Measurements from ENCODE around the gene EML3.
"Not testable (repeated sequence)": the region's sequence is repeated elsewhere in the genome, so short reads cannot be mapped to it uniquely, and the experiment has no call there.

The EML3 gene

GRCh38 chr11:62567018-62567633, 45.4 kb downstream of the EML3 start:
- Histone ChIP-seq H4K20me1 (ENCODE audit: insufficient read depth, low read length) (no peaks in the 10 kb centered on the region), H3K27me3 (ENCODE audit: insufficient read depth, low read length) (no peaks in the 10 kb centered on the region), H3K27ac (ENCODE audit: low read depth, low read length, poor library complexity, severe bottlenecking) (peak overlapping the region; percentile 37), H3K9me2 (ENCODE audit: low read depth, low read length) (no peaks in the 10 kb centered on the region), H3K79me2 (ENCODE audit: insufficient read depth, low read length) (peaks cover 11% of the 10 kb centered on the region), H3K9me3 (ENCODE audit: low read length) (no peaks in the 10 kb centered on the region), H3K4me1 (ENCODE audit: insufficient read depth, low read length, severe bottlenecking) (peaks cover 16% of the 10 kb centered on the region), H3K9ac (ENCODE audit: low read length) (no peak overlapping the region), H3K36me3 (ENCODE audit: insufficient read depth, low read length) (peaks cover 96% of the 10 kb centered on the region), H3K4me3 (ENCODE audit: low read depth, low read length, poor library complexity, severe bottlenecking) (no peak overlapping the region), H3F3A (ENCODE audit: insufficient read depth, low read length) (no peaks in the 10 kb centered on the region), H2AFZ (ENCODE audit: low read length) (no peak overlapping the region), H3K4me2 (ENCODE audit: low read length) (no peak overlapping the region)
- TF ChIP-seq CTCF (IDR thresholded peaks at IDR 0.05; ENCODE audit: low read length) (no peak), EZH2 (IDR thresholded peaks at IDR 0.05; ENCODE audit: borderline replicate concordance, low read length) (no peak)

GRCh38 chr11:62566247-62566646, 46.3 kb downstream of the EML3 start:
- Histone ChIP-seq H3K27me3 (ENCODE audit: insufficient read depth, low read length) (no peaks in the 10 kb centered on the region), H3K9me2 (ENCODE audit: low read depth, low read length) (no peaks in the 10 kb centered on the region), H4K20me1 (ENCODE audit: insufficient read depth, low read length) (no peaks in the 10 kb centered on the region), H3K4me2 (ENCODE audit: low read length) (no peak overlapping the region), H3K4me1 (ENCODE audit: insufficient read depth, low read length, severe bottlenecking) (peaks cover 9% of the 10 kb centered on the region), H2AFZ (ENCODE audit: low read length) (no peak overlapping the region), H3K79me2 (ENCODE audit: insufficient read depth, low read length) (0 out of 2 replicates have a peak, but pooled peaks cover 4% of the 10 kb centered on the region), H3K9me3 (ENCODE audit: low read length) (no peaks in the 10 kb centered on the region), H3K4me3 (ENCODE audit: low read depth, low read length, poor library complexity, severe bottlenecking) (no peak overlapping the region), H3K9ac (ENCODE audit: low read length) (no peak overlapping the region), H3K27ac (ENCODE audit: low read depth, low read length, poor library complexity, severe bottlenecking) (peak overlapping the region; percentile 37), H3K36me3 (ENCODE audit: insufficient read depth, low read length) (peaks cover 94% of the 10 kb centered on the region), H3F3A (ENCODE audit: insufficient read depth, low read length) (no peaks in the 10 kb centered on the region)
- no peak for TF ChIP-seq CTCF (IDR thresholded peaks at IDR 0.05; ENCODE audit: low read length)
- TF ChIP-seq EZH2 (IDR thresholded peaks at IDR 0.05; ENCODE audit: borderline replicate concordance, low read length): no peak

GRCh38 chr11:62565100-62565802, 47.3 kb downstream of the EML3 start:
- no peaks in the 10 kb centered on the region for H3F3A ChIP-seq (ENCODE audit: insufficient read depth, low read length)
- no peak overlapping the region for H3K4me3 ChIP-seq (ENCODE audit: low read depth, low read length, poor library complexity, severe bottlenecking)
- H3K27me3 ChIP-seq (ENCODE audit: insufficient read depth, low read length): no peaks in the 10 kb centered on the region
- no peaks in the 10 kb centered on the region for H3K9me3 ChIP-seq (ENCODE audit: low read length)
- no peaks in the 10 kb centered on the region for H3K9me2 ChIP-seq (ENCODE audit: low read depth, low read length)
- H3K27ac ChIP-seq (ENCODE audit: low read depth, low read length, poor library complexity, severe bottlenecking): no peak overlapping the region
- no peak overlapping the region for H3K9ac ChIP-seq (ENCODE audit: low read length)
- H3K4me2 ChIP-seq (ENCODE audit: low read length): no peak overlapping the region
- peaks cover 94% of the 10 kb centered on the region for H3K36me3 ChIP-seq (ENCODE audit: insufficient read depth, low read length)
- 0 out of 2 replicates have a peak, but pooled peaks cover 4% of the 10 kb centered on the region for H3K79me2 ChIP-seq (ENCODE audit: insufficient read depth, low read length)
- no peaks in the 10 kb centered on the region for H4K20me1 ChIP-seq (ENCODE audit: insufficient read depth, low read length)
- no peak overlapping the region for H2AFZ ChIP-seq (ENCODE audit: low read length)
- peaks cover 9% of the 10 kb centered on the region for H3K4me1 ChIP-seq (ENCODE audit: insufficient read depth, low read length, severe bottlenecking)
- no peak for TF ChIP-seq CTCF (IDR thresholded peaks at IDR 0.05; ENCODE audit: low read length)
- no peak for TF ChIP-seq EZH2 (IDR thresholded peaks at IDR 0.05; ENCODE audit: borderline replicate concordance, low read length)

GRCh38 chr11:62561677-62562230, 50.8 kb downstream of the EML3 start:
- Histone ChIP-seq H3K36me3 (ENCODE audit: insufficient read depth, low read length) (peaks cover 94% of the 10 kb centered on the region), H3K4me1 (ENCODE audit: insufficient read depth, low read length, severe bottlenecking) (peaks cover 12% of the 10 kb centered on the region)
- H3F3A ChIP-seq (ENCODE audit: insufficient read depth, low read length); H2AFZ ChIP-seq (ENCODE audit: low read length); H3K27ac ChIP-seq (ENCODE audit: low read depth, low read length, poor library complexity, severe bottlenecking); H3K9me2 ChIP-seq (ENCODE audit: low read depth, low read length); H3K9ac ChIP-seq (ENCODE audit: low read length); H3K79me2 ChIP-seq (ENCODE audit: insufficient read depth, low read length); H3K27me3 ChIP-seq (ENCODE audit: insufficient read depth, low read length); H4K20me1 ChIP-seq (ENCODE audit: insufficient read depth, low read length); H3K9me3 ChIP-seq (ENCODE audit: low read length); H3K4me2 ChIP-seq (ENCODE audit: low read length); H3K4me3 ChIP-seq (ENCODE audit: low read depth, low read length, poor library complexity, severe bottlenecking): not testable (repeated sequence)
